Loucy (cell line): ENCODE results near the gene CD177.
"Not testable (repeated sequence)": the region's sequence is repeated elsewhere in the genome, so short reads cannot be mapped to it uniquely, and the experiment has no call there.

Source experiments
- H2AFZ ChIP-seq: fragments of 200-600 bp; sonication (generic); 2 replicates; pipeline ENCODE4 v1.6.0; 2016; ENCODE audit warnings: antibody characterized with exemption, mild to moderate bottlenecking, low read length, moderate library complexity
- H3F3A ChIP-seq: fragments of 200-600 bp; 2 replicates; pipeline ENCODE4 v1.6.0; 2016; ENCODE audit warnings: antibody characterized with exemption, low read depth, mild to moderate bottlenecking
- H3K27me3 ChIP-seq: fragments of 200-600 bp; sonication (generic); 2 replicates; pipeline ENCODE4 v1.6.1; 2014; ENCODE audit warnings: low read length, mild to moderate bottlenecking; ENCODE audit not compliant: insufficient read depth, poor library complexity, severe bottlenecking
- H3K36me3 ChIP-seq: fragments of 200-600 bp; sonication (generic); 2 replicates; pipeline ENCODE4 v1.6.1; 2016; ENCODE audit warnings: low read length; ENCODE audit not compliant: insufficient read depth
- H3K4me1 ChIP-seq: fragments of 200-600 bp; sonication (generic); 2 replicates; pipeline ENCODE4 v1.5.1; 2014; ENCODE audit warnings: low read length, mild to moderate bottlenecking; ENCODE audit not compliant: insufficient read depth, poor library complexity, severe bottlenecking
- H3K4me2 ChIP-seq: fragments of 200-600 bp; sonication (generic); 2 replicates; pipeline ENCODE4 v1.6.0; 2014; ENCODE audit warnings: antibody characterized with exemption, low read length, low read depth, mild to moderate bottlenecking; ENCODE audit not compliant: poor library complexity, severe bottlenecking
- H3K4me3 ChIP-seq: fragments of 200-600 bp; sonication (generic); 2 replicates; pipeline ENCODE4 v1.5.1; 2014; ENCODE audit warnings: low read length, mild to moderate bottlenecking, mixed read lengths; ENCODE audit not compliant: poor library complexity, severe bottlenecking
- H3K79me2 ChIP-seq: fragments of 200-600 bp; sonication (generic); 2 replicates; pipeline ENCODE4 v1.6.1; 2014; ENCODE audit warnings: low read length; ENCODE audit not compliant: insufficient read depth
- H3K9ac ChIP-seq: fragments of 200-600 bp; sonication (generic); 2 replicates; pipeline ENCODE4 v1.6.0; 2014; ENCODE audit warnings: mild to moderate bottlenecking, low read depth, low read length, moderate library complexity; ENCODE audit not compliant: poor library complexity, severe bottlenecking
- H3K9me2 ChIP-seq: fragments of 200-600 bp; sonication (generic); replicated peaks from 2 replicates; pipeline ENCODE4 v1.6.1; 2016; ENCODE audit warnings: low read depth, low read length, mixed read lengths
- H3K9me3 ChIP-seq: fragments of 200-600 bp; sonication (generic); 2 replicates; pipeline ENCODE4 v1.6.1; 2014; ENCODE audit warnings: mild to moderate bottlenecking, antibody characterized with exemption, low read length, low read depth; ENCODE audit not compliant: insufficient read depth
- H4K20me1 ChIP-seq: fragments of 200-600 bp; sonication (generic); 2 replicates; pipeline ENCODE4 v1.6.0; 2014; ENCODE audit warnings: antibody characterized with exemption, low read length, mild to moderate bottlenecking; ENCODE audit not compliant: insufficient read depth, poor library complexity, severe bottlenecking
- EZH2phosphoT487 ChIP-seq: fragments of 200-600 bp; IDR thresholded peaks from 2 replicates; pipeline ENCODE4 v1.6.1; 2018; ENCODE audit warnings: antibody characterized with exemption, mild to moderate bottlenecking, moderate library complexity, borderline replicate concordance
- TF ChIP-seq, protein P1 (sequence below): fragments of 200-600 bp; sonication (generic); conservative IDR thresholded peaks from 2 replicates; pipeline ENCODE4 v1.5.1; 2014; ENCODE audit warnings: mild to moderate bottlenecking, antibody characterized with exemption, low read length

CD177 gene

GRCh38 chr19:43351998-43352746 is 1.3 kb upstream of the CD177 start:
- TF ChIP-seq, protein P1, sequence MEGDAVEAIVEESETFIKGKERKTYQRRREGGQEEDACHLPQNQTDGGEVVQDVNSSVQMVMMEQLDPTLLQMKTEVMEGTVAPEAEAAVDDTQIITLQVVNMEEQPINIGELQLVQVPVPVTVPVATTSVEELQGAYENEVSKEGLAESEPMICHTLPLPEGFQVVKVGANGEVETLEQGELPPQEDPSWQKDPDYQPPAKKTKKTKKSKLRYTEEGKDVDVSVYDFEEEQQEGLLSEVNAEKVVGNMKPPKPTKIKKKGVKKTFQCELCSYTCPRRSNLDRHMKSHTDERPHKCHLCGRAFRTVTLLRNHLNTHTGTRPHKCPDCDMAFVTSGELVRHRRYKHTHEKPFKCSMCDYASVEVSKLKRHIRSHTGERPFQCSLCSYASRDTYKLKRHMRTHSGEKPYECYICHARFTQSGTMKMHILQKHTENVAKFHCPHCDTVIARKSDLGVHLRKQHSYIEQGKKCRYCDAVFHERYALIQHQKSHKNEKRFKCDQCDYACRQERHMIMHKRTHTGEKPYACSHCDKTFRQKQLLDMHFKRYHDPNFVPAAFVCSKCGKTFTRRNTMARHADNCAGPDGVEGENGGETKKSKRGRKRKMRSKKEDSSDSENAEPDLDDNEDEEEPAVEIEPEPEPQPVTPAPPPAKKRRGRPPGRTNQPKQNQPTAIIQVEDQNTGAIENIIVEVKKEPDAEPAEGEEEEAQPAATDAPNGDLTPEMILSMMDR, result no peak
- TF ChIP-seq EZH2phosphoT487, result no peak
- Histone ChIP-seq H3F3A (no peaks in the 10 kb centered on the region), H3K4me2 (no peak overlapping the region), H4K20me1 (no peaks in the 10 kb centered on the region), H3K79me2 (no peaks in the 10 kb centered on the region), H3K4me3 (no peak overlapping the region), H3K9me3 (peaks cover 2% of the 10 kb centered on the region; the same call in 1 of the 2 replicates), H3K36me3 (no peaks in the 10 kb centered on the region), H3K27me3 (no peaks in the 10 kb centered on the region), H3K9me2 (no peaks in the 10 kb centered on the region), H3K4me1 (no peaks in the 10 kb centered on the region), H3K9ac (no peak overlapping the region), H2AFZ (no peak overlapping the region)

- Histone ChIP-seq H3K9ac (no peak overlapping the region), H3K9me3 (no peaks in the 10 kb centered on the region; the same call in 1 of the 2 replicates), H3K79me2 (no peaks in the 10 kb centered on the region), H3K4me3 (no peak overlapping the region), H3F3A (no peaks in the 10 kb centered on the region), H3K36me3 (no peaks in the 10 kb centered on the region), H2AFZ (no peak overlapping the region), H3K4me2 (no peak overlapping the region), H3K27me3 (no peaks in the 10 kb centered on the region), H3K4me1 (no peaks in the 10 kb centered on the region), H3K9me2 (no peaks in the 10 kb centered on the region), H4K20me1 (no peaks in the 10 kb centered on the region)
- no peak for TF ChIP-seq EZH2phosphoT487
- TF ChIP-seq, protein P1, result no peak
Observed at GRCh38 chr19:43354305-43354627, 780 bp downstream of the CD177 start.

GRCh38 chr19:43356749-43357148 is 3.3 kb downstream of the CD177 start:
- not testable (repeated sequence) for H3K79me2 ChIP-seq, H3K9ac ChIP-seq, H3K36me3 ChIP-seq, H3K4me2 ChIP-seq, H3K4me1 ChIP-seq, H3K27me3 ChIP-seq, H3F3A ChIP-seq, H4K20me1 ChIP-seq, H3K9me2 ChIP-seq, H3K9me3 ChIP-seq, H2AFZ ChIP-seq, H3K4me3 ChIP-seq

- no peaks in the 10 kb centered on the region for H3K9me3 ChIP-seq
- no peaks in the 10 kb centered on the region for H3F3A ChIP-seq
- no peaks in the 10 kb centered on the region for H3K79me2 ChIP-seq
- H3K4me1 ChIP-seq, result no peaks in the 10 kb centered on the region
- no peaks in the 10 kb centered on the region for H3K36me3 ChIP-seq
- H2AFZ ChIP-seq, result no peak overlapping the region
- H3K4me3 ChIP-seq, result no peak overlapping the region
- H4K20me1 ChIP-seq, result no peaks in the 10 kb centered on the region
- H3K4me2 ChIP-seq, result no peak overlapping the region
- H3K27me3 ChIP-seq, result no peaks in the 10 kb centered on the region
- no peak overlapping the region for H3K9ac ChIP-seq
- TF ChIP-seq, protein P1, result no peak
- TF ChIP-seq EZH2phosphoT487, result no peak
- no peaks in the 10 kb centered on the region for H3K9me2 ChIP-seq
Observed at GRCh38 chr19:43362179-43362578, 8.7 kb downstream of the CD177 start.
